IMR-90 (cell line): ENCODE data around the gene LDLRAD4.

ENCODE experiments used
- BHLHE40 ChIP-seq: fragments of 150-350 bp; IDR thresholded peaks from 2 replicates; pipeline ENCODE4 v1.6.1; 2016; ENCODE audit warnings: mild to moderate bottlenecking, low read depth, low read length
- CEBPB ChIP-seq: IDR thresholded peaks from 2 replicates; pipeline ENCODE4 v1.6.1; 2012; ENCODE audit warnings: low read depth, low read length, improper control_type of control experiment
- FOS ChIP-seq: fragments of 150-350 bp; IDR thresholded peaks from 2 replicates; pipeline ENCODE4 v1.6.1; 2016; ENCODE audit warnings: low read depth, low read length
- MAFK ChIP-seq: IDR thresholded peaks from 2 replicates; pipeline ENCODE4 v1.6.1; 2012; ENCODE audit warnings: low read depth, low read length, improper control_type of control experiment
- MAZ ChIP-seq: IDR thresholded peaks from 2 replicates; pipeline ENCODE4 v1.6.1; 2012; ENCODE audit warnings: low read depth, mild to moderate bottlenecking, low read length, improper control_type of control experiment, moderate library complexity, borderline replicate concordance
- POLR2A ChIP-seq: IDR thresholded peaks from 2 replicates; pipeline ENCODE4 v1.6.1; 2012; ENCODE audit warnings: mild to moderate bottlenecking, low read depth, low read length
- RAD21 ChIP-seq: IDR thresholded peaks from 2 replicates; pipeline ENCODE4 v1.6.1; 2012; ENCODE audit warnings: low read length, improper control_type of control experiment
- RCOR1 ChIP-seq: IDR thresholded peaks from 2 replicates; pipeline ENCODE4 v1.6.1; 2012; ENCODE audit warnings: mild to moderate bottlenecking, low read length, improper control_type of control experiment; ENCODE audit not compliant: insufficient replicate concordance
- RFX5 ChIP-seq: IDR thresholded peaks from 2 replicates; pipeline ENCODE4 v1.8.0; 2012; ENCODE audit warnings: low read depth, mild to moderate bottlenecking, low read length, moderate library complexity
- SMC3 ChIP-seq: fragments of 150-350 bp; IDR thresholded peaks from 2 replicates; pipeline ENCODE4 v1.6.1; 2016; ENCODE audit warnings: low read depth, mild to moderate bottlenecking, antibody characterized with exemption, low read length, moderate library complexity
- USF2 ChIP-seq: fragments of 150-350 bp; IDR thresholded peaks from 2 replicates; pipeline ENCODE4 v1.6.1; 2017; ENCODE audit warnings: mild to moderate bottlenecking, antibody characterized with exemption, low read length, low read depth
- TF ChIP-seq, protein P1 (sequence below): conservative IDR thresholded peaks from 2 replicates; pipeline ENCODE4 v1.5.1; 2012; ENCODE audit warnings: mild to moderate bottlenecking, low read depth, low read length, improper control_type of control experiment
- TF ChIP-seq, protein P2 (sequence below): fragments of 150-350 bp; IDR thresholded peaks from 2 replicates; pipeline ENCODE4 v1.6.1; 2016; ENCODE audit warnings: low read depth, mild to moderate bottlenecking, low read length, moderate library complexity, borderline replicate concordance

GRCh38 chr18:13629841-13630715 lies 411.5 kb downstream of the LDLRAD4 start:
- TF ChIP-seq, protein P1, sequence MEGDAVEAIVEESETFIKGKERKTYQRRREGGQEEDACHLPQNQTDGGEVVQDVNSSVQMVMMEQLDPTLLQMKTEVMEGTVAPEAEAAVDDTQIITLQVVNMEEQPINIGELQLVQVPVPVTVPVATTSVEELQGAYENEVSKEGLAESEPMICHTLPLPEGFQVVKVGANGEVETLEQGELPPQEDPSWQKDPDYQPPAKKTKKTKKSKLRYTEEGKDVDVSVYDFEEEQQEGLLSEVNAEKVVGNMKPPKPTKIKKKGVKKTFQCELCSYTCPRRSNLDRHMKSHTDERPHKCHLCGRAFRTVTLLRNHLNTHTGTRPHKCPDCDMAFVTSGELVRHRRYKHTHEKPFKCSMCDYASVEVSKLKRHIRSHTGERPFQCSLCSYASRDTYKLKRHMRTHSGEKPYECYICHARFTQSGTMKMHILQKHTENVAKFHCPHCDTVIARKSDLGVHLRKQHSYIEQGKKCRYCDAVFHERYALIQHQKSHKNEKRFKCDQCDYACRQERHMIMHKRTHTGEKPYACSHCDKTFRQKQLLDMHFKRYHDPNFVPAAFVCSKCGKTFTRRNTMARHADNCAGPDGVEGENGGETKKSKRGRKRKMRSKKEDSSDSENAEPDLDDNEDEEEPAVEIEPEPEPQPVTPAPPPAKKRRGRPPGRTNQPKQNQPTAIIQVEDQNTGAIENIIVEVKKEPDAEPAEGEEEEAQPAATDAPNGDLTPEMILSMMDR, result peak; percentile 72
- TF ChIP-seq SMC3 (peak; percentile 69), CEBPB (no peak), POLR2A (no peak), FOS (no peak), RAD21 (peak; percentile 82), RFX5 (no peak), RCOR1 (no peak), BHLHE40 (no peak), USF2 (no peak), MAFK (no peak), MAZ (no peak)
- TF ChIP-seq, protein P2, sequence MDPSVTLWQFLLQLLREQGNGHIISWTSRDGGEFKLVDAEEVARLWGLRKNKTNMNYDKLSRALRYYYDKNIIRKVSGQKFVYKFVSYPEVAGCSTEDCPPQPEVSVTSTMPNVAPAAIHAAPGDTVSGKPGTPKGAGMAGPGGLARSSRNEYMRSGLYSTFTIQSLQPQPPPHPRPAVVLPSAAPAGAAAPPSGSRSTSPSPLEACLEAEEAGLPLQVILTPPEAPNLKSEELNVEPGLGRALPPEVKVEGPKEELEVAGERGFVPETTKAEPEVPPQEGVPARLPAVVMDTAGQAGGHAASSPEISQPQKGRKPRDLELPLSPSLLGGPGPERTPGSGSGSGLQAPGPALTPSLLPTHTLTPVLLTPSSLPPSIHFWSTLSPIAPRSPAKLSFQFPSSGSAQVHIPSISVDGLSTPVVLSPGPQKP, result no peak
